Endodermal cell (in vitro differentiated cells): Measurements from ENCODE around the gene PPP1R36. TPM values are rescaled to one million over a fixed set of nuclear protein-coding genes. Genes with fewer than 3 reads are reported as not detected.

Experiments
- DNase-seq: peaks from one replicate; pipeline ENCODE4 v3.0.0-alpha.2; 2017
- H3K27ac ChIP-seq: 2 replicates; pipeline ENCODE4 v1.5.1; 2013; ENCODE audit warnings: mild to moderate bottlenecking, low read depth, low read length, moderate library complexity
- H3K27me3 ChIP-seq: 2 replicates; pipeline ENCODE4 v1.6.1; 2013; ENCODE audit warnings: mild to moderate bottlenecking, low read length, moderate library complexity; ENCODE audit not compliant: insufficient read depth, control insufficient read depth, poor library complexity, severe bottlenecking
- H3K36me3 ChIP-seq: 2 replicates; pipeline ENCODE4 v1.7.0; 2013; ENCODE audit warnings: mild to moderate bottlenecking, low read length, moderate library complexity; ENCODE audit not compliant: control insufficient read depth, insufficient read depth
- H3K4me1 ChIP-seq: one replicate; pipeline ENCODE4 v1.7.0; 2013; ENCODE audit warnings: low read length; ENCODE audit not compliant: control insufficient read depth, insufficient read depth
- H3K4me3 ChIP-seq: 2 replicates; pipeline ENCODE4 v1.5.1; 2013; ENCODE audit warnings: mild to moderate bottlenecking, low read length, moderate library complexity
- H3K9ac ChIP-seq: 2 replicates; pipeline ENCODE4 v1.6.1; 2013; ENCODE audit warnings: mild to moderate bottlenecking, low read length, moderate library complexity; ENCODE audit not compliant: poor library complexity, severe bottlenecking; ENCODE audit errors: extremely low read depth
- H3K9me3 ChIP-seq: 2 replicates; pipeline ENCODE4 v1.6.1; 2013; ENCODE audit warnings: mild to moderate bottlenecking, low read length, moderate library complexity; ENCODE audit not compliant: control insufficient read depth
- H3K27ac Mint-ChIP-seq: 2 replicates; pipeline ENCODE4 v1.8.0; 2020; ENCODE audit warnings: mixed read lengths
- H3K27me3 Mint-ChIP-seq: 2 replicates; pipeline ENCODE4 v1.8.0; 2021; ENCODE audit warnings: mild to moderate bottlenecking, mixed read lengths; ENCODE audit not compliant: insufficient read depth
- H3K36me3 Mint-ChIP-seq: 2 replicates; pipeline ENCODE4 v1.8.0; 2020; ENCODE audit warnings: low read depth, mixed read lengths
- H3K4me1 Mint-ChIP-seq: 2 replicates; pipeline ENCODE4 v1.8.0; 2020; ENCODE audit warnings: mixed read lengths
- H3K4me3 Mint-ChIP-seq: 2 replicates; pipeline ENCODE4 v1.8.0; 2020; ENCODE audit warnings: mild to moderate bottlenecking, moderate library complexity, mixed read lengths
- H3K9me3 Mint-ChIP-seq: 2 replicates; pipeline ENCODE4 v1.8.0; 2020; ENCODE audit warnings: mild to moderate bottlenecking, mixed read lengths
- CTCF ChIP-seq: fragments of 200-600 bp; sonication (generic); conservative IDR thresholded peaks from 2 replicates; pipeline ENCODE4 v1.5.0; 2021; ENCODE audit warnings: antibody characterized with exemption, mild to moderate bottlenecking
- WGBS, 2 experiments: methylation state at CpG; one replicate each; pipeline versions ENCODE4 v1.1.5 to v1.1.7; 2013; ENCODE audit warnings: missing lambda C conversion rate in 2 of 2, mixed read lengths in 1 of 2; ENCODE audit not compliant: insufficient coverage in 1 of 2, insufficient read length in 1 of 2; 5-methylcytosine and 5-hydroxymethylcytosine counted together
- total RNA-seq, 2 donors: library from RNA; stranded (reverse); fragmentation: NEBNext Ultra II Directional in 1 of 2; extraction: Animal tissue kit (Norgen Biotek cat#: 25700) in 1 of 2; gene quantifications; 2 replicates in 1 of 2; 3 replicates in 1 of 2; pipeline ENCODE4 v1.2.1, GENCODE V29; 2021

The PPP1R36 gene
- total RNA-seq, 2 donors from 2014 or later = 0.24 to 1.2 TPM

GRCh38 chr14:64503434-64504309 is 46.1 kb upstream of the PPP1R36 start, which contains the start of gene ZBTB25:
TSS of gene ZBTB25 (minus strand) at chr14:64503838. CDS start at chr14:64490533, 13,305 bp downstream.
- H3K4me3 Mint-ChIP-seq = peak within 1 kb of the TSS; percentile 80
- H3K4me3 ChIP-seq = peak within 1 kb of the TSS; percentile 93
- 0 to 2% methylated on average over 8 to 87 of the region's 87 CpGs for WGBS, 2 experiments

GRCh38 chr14:64504310-64504896 is 45.4 kb upstream of the PPP1R36 start, which contains the start of gene ZBTB1:
TSS of gene ZBTB1 (plus strand) at chr14:64504770. CDS start at chr14:64521505, 16,735 bp downstream.
- peaks cover 21% of the 10 kb centered on the region for H3K4me1 ChIP-seq
- peak within 1 kb of the TSS; percentile 93 for H3K4me3 ChIP-seq
- H3K9ac ChIP-seq = peak within 1 kb of the TSS; percentile 99
- TF ChIP-seq CTCF = no peak
- H3K36me3 ChIP-seq = no peaks in the 10 kb centered on the region
- Mint-ChIP-seq H3K4me1 (peaks cover 58% of the 10 kb centered on the region), H3K9me3 (no peaks in the 10 kb centered on the region), H3K27me3 (no peaks in the 10 kb centered on the region), H3K4me3 (peak within 1 kb of the TSS; percentile 80), H3K36me3 (peaks cover 4% of the 10 kb centered on the region), H3K27ac (peak within 1 kb of the TSS; percentile 99)
- 0 to 1% methylated on average over 20 to 63 of the region's 63 CpGs for WGBS, 2 experiments
- H3K9me3 ChIP-seq = no peaks in the 10 kb centered on the region
- peak within 1 kb of the TSS; percentile 99 for H3K27ac ChIP-seq
- no peaks in the 10 kb centered on the region for H3K27me3 ChIP-seq
- DNase-seq = peak; percentile 93

More at GRCh38 chr14:64503434-64504309, 46.1 kb upstream of the PPP1R36 start, which contains the start of gene ZBTB25:
- peaks cover 52% of the 10 kb centered on the region for H3K4me1 Mint-ChIP-seq
- Histone ChIP-seq H3K4me1 (peaks cover 21% of the 10 kb centered on the region), H3K9ac (peak within 1 kb of the TSS; percentile 99), H3K27ac (peak within 1 kb of the TSS; percentile 99), H3K36me3 (no peaks in the 10 kb centered on the region), H3K27me3 (no peaks in the 10 kb centered on the region), H3K9me3 (no peaks in the 10 kb centered on the region)
- TF ChIP-seq CTCF = no peak
- H3K9me3 Mint-ChIP-seq = no peaks in the 10 kb centered on the region
- DNase-seq = peak; percentile 96
- H3K36me3 Mint-ChIP-seq = peaks cover 10% of the 10 kb centered on the region
- peak within 1 kb of the TSS; percentile 99 for H3K27ac Mint-ChIP-seq
- H3K27me3 Mint-ChIP-seq = no peaks in the 10 kb centered on the region

- H3K4me1 ChIP-seq = peaks cover 21% of the 10 kb centered on the region
- TF ChIP-seq CTCF = no peak
- H3K27me3 Mint-ChIP-seq = no peaks in the 10 kb centered on the region
These were observed 44.6 kb upstream of the PPP1R36 start for GRCh38 chr14:64504897-64505794.

More at GRCh38 chr14:64504897-64505794, 44.6 kb upstream of the PPP1R36 start:
- Mint-ChIP-seq H3K27ac (peak overlapping the region; percentile 99), H3K4me1 (peaks cover 57% of the 10 kb centered on the region), H3K4me3 (peak overlapping the region; percentile 80), H3K9me3 (no peaks in the 10 kb centered on the region), H3K36me3 (no peaks in the 10 kb centered on the region)
- H3K9me3 ChIP-seq = no peaks in the 10 kb centered on the region
- H3K9ac ChIP-seq = peak overlapping the region; percentile 99
- H3K27ac ChIP-seq = peak overlapping the region; percentile 99
- no peaks in the 10 kb centered on the region for H3K27me3 ChIP-seq
- H3K4me3 ChIP-seq = peak overlapping the region; percentile 93
- H3K36me3 ChIP-seq = no peaks in the 10 kb centered on the region
- peak; percentile 93 for DNase-seq
- 0 to 1% methylated on average over 13 to 67 of the region's 68 CpGs for WGBS, 2 experiments
